WTC11 (cell line): ENCODE results near the gene CPXM2. TPM values are rescaled to one million over a fixed set of nuclear protein-coding genes. Genes with fewer than 3 reads are reported as not detected.

Experiments used
- ATAC-seq: fragments of 200-7000 bp; cut with Tn5 transposase; 2 replicates; pipeline ENCODE4 v1.10.0; 2021; ENCODE audit warnings: mild to moderate bottlenecking, moderate library complexity
- CTCF ChIA-PET: fragments of 300-600 bp; sonication (Branson Sonifier 250); formaldehyde crosslinking; loops from one replicate; lab custom pipeline; 2021; ENCODE audit warnings: antibody characterized with exemption; lab: Charles Lee
- POLR2A ChIA-PET: fragments of 350-600 bp; sonication (Branson Sonifier 250); formaldehyde crosslinking; loops from one replicate; lab custom pipeline; 2021; ENCODE audit warnings: antibody characterized with exemption; lab: Charles Lee
- DNase-seq: peaks from one replicate; pipeline ENCODE4 v3.0.0; 2021; ENCODE audit warnings: low spot score
- H3K27ac Mint-ChIP-seq: 2 replicates; pipeline ENCODE4 v1.8.0; 2021; ENCODE audit warnings: mixed read lengths
- H3K27me3 Mint-ChIP-seq: 2 replicates; pipeline ENCODE4 v1.8.0; 2021; ENCODE audit warnings: low read depth, mild to moderate bottlenecking, moderate library complexity, mixed read lengths
- H3K36me3 Mint-ChIP-seq: 2 replicates; pipeline ENCODE4 v1.8.0; 2021; ENCODE audit warnings: mixed read lengths
- H3K4me1 Mint-ChIP-seq: 2 replicates; pipeline ENCODE4 v1.8.0; 2022; ENCODE audit warnings: mixed read lengths
- H3K4me3 Mint-ChIP-seq: 2 replicates; pipeline ENCODE4 v1.8.0; 2021; ENCODE audit warnings: mild to moderate bottlenecking, moderate library complexity, mixed read lengths
- H3K9me3 Mint-ChIP-seq: 2 replicates; pipeline ENCODE4 v1.8.0; 2021; ENCODE audit warnings: mixed read lengths
- ARID4B ChIP-seq: sonication (generic); formaldehyde crosslinking; IDR thresholded peaks from 2 replicates; pipeline ENCODE4 v1.8.0; 2023; ENCODE audit warnings: missing genetic modification reagents, mild to moderate bottlenecking, borderline replicate concordance
- ATF1 ChIP-seq: sonication (generic); formaldehyde crosslinking; IDR thresholded peaks from 2 replicates; pipeline ENCODE4 v1.8.1; 2023; ENCODE audit warnings: mild to moderate bottlenecking, moderate library complexity, missing genetic modification reagents
- CREM ChIP-seq: sonication (generic); formaldehyde crosslinking; IDR thresholded peaks from 2 replicates; pipeline ENCODE4 v1.8.1; 2022; ENCODE audit warnings: mild to moderate bottlenecking, missing genetic modification reagents, moderate library complexity
- CTCF ChIP-seq: fragments of 200-600 bp; IDR thresholded peaks from 2 replicates; pipeline ENCODE4 v1.8.0; 2022; ENCODE audit warnings: antibody characterized with exemption
- GRHL2 ChIP-seq: fragments of 250-450 bp; sonication (Bioruptor Pico); IDR thresholded peaks from 2 replicates; pipeline ENCODE4 v1.8.0; 2022; ENCODE audit warnings: mild to moderate bottlenecking, moderate library complexity; ENCODE audit not compliant: insufficient replicate concordance, severe bottlenecking
- HMGXB4 ChIP-seq: sonication (generic); formaldehyde crosslinking; IDR thresholded peaks from 2 replicates; pipeline ENCODE4 v1.8.1; 2023; ENCODE audit warnings: mild to moderate bottlenecking, moderate library complexity, missing genetic modification reagents
- NR2C2 ChIP-seq: sonication (generic); formaldehyde crosslinking; IDR thresholded peaks from 2 replicates; pipeline ENCODE4 v1.8.0; 2022; ENCODE audit warnings: mild to moderate bottlenecking, missing genetic modification reagents
- SOX15 ChIP-seq: fragments of 250-450 bp; sonication (Bioruptor Pico); IDR thresholded peaks from 2 replicates; pipeline ENCODE4 v1.9.0; 2021; ENCODE audit warnings: mild to moderate bottlenecking
- TCF7 ChIP-seq: sonication (generic); formaldehyde crosslinking; IDR thresholded peaks from 2 replicates; pipeline ENCODE4 v1.8.0; 2022; ENCODE audit warnings: mild to moderate bottlenecking, low read depth, missing genetic modification reagents, moderate library complexity
- TEAD4 ChIP-seq: sonication (generic); formaldehyde crosslinking; IDR thresholded peaks from 2 replicates; pipeline ENCODE4 v1.8.0; 2022; ENCODE audit warnings: mild to moderate bottlenecking, missing genetic modification reagents
- ZNF317 ChIP-seq: sonication (generic); formaldehyde crosslinking; IDR thresholded peaks from 2 replicates; pipeline ENCODE4 v1.8.1; 2023; ENCODE audit warnings: low read depth, mild to moderate bottlenecking, moderate library complexity, missing genetic modification reagents, borderline replicate concordance
- ZNF396 ChIP-seq: fragments of 250-450 bp; sonication (Bioruptor Pico); IDR thresholded peaks from 2 replicates; pipeline ENCODE4 v1.8.0; 2021; ENCODE audit warnings: mild to moderate bottlenecking, moderate library complexity, borderline replicate concordance
- ZNF425 ChIP-seq: fragments of 250-450 bp; sonication (Bioruptor Pico); conservative IDR thresholded peaks from 2 replicates; pipeline ENCODE4 v1.9.0; 2021; ENCODE audit warnings: mild to moderate bottlenecking
- ZNF532 ChIP-seq: fragments of 250-450 bp; sonication (Bioruptor Pico); IDR thresholded peaks from 2 replicates; pipeline ENCODE4 v1.9.0; 2021; ENCODE audit warnings: mild to moderate bottlenecking, borderline replicate concordance
- total RNA-seq: library from RNA; stranded (reverse); gene quantifications from 3 replicates; pipeline ENCODE4 v1.2.3, GENCODE V29; 2021
- TF ChIP-seq, protein P1 (sequence below): sonication (generic); formaldehyde crosslinking; IDR thresholded peaks from 2 replicates; pipeline ENCODE4 v1.8.1; 2022; ENCODE audit warnings: missing genetic modification reagents, borderline replicate concordance

CPXM2 gene
- total RNA-seq, 1 experiment from 2014 or later, result 3.4 TPM

- no peak for TF ChIP-seq ZNF532 (CRISPR knock-in tag)
- no peak for TF ChIP-seq HMGXB4 (CRISPR knock-in tag)
- TF ChIP-seq GRHL2 (CRISPR knock-in tag), result no peak
- no peak for TF ChIP-seq TCF7 (CRISPR knock-in tag)
- no peak for TF ChIP-seq ARID4B (CRISPR knock-in tag)
- TF ChIP-seq ZNF425 (CRISPR knock-in tag), result no peak
- no peak for TF ChIP-seq ATF1
- TF ChIP-seq, protein P1, sequence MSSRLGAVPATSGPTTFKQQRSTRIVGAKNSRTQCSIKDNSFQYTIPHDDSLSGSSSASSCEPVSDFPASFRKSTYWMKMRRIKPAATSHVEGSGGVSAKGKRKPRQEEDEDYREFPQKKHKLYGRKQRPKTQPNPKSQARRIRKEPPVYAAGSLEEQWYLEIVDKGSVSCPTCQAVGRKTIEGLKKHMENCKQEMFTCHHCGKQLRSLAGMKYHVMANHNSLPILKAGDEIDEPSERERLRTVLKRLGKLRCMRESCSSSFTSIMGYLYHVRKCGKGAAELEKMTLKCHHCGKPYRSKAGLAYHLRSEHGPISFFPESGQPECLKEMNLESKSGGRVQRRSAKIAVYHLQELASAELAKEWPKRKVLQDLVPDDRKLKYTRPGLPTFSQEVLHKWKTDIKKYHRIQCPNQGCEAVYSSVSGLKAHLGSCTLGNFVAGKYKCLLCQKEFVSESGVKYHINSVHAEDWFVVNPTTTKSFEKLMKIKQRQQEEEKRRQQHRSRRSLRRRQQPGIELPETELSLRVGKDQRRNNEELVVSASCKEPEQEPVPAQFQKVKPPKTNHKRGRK, result no peak
- TF ChIP-seq, all 79 proteins: peak for 0
Measured at GRCh38 chr10:123934846-123935245, 43.2 kb upstream of the CPXM2 start (continued).

DNA sequence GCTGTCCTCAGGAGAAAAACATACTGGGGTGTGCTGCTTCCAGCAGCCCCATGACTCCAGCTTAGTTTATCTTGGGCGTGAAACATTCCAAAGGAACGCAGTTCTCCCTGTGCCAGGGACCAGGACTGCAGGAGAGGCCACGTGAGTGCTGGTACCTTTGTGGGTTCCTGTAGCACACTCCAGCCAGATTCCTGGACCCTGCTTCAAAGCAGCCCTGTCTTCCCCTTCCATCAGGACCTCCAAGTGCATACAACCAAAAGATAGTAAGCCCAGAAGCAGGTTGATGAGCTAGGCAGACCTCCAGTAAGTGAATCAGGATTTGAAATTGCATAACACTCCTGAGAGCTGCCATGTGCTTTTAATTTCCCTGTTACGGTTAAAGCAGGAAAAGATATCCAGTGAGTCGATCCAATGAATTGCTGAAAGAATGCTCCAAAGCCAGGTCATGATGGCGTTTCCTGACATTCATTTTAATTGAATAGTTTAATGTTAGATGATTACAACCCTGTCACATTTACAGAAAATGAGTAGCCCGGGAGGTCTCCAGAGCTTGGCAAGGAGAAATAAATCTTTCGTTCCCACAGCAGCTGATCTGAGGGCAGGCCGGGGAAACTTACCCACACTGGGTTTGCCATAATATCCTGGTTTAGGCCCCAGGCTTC, 38.9 kb upstream of the CPXM2 start:
- CTCF ChIA-PET, result no interaction called here
- no peak overlapping the region for H3K4me3 Mint-ChIP-seq
- peaks cover 24% of the 10 kb centered on the region for H3K36me3 Mint-ChIP-seq
- POLR2A ChIA-PET, result no interaction called here
- DNase-seq (no peak), ATAC-seq (no peak)
- no peak overlapping the region for H3K27ac Mint-ChIP-seq
- H3K4me1 Mint-ChIP-seq, result 0 out of 2 replicates have a peak, but pooled peaks cover 4% of the 10 kb centered on the region
- peaks cover 13% of the 10 kb centered on the region for H3K27me3 Mint-ChIP-seq
- H3K9me3 Mint-ChIP-seq, result peaks cover 63% of the 10 kb centered on the region
- TF ChIP-seq ZNF396 (CRISPR knock-in tag) (no peak), CREM (no peak), SOX15 (CRISPR knock-in tag) (no peak), TEAD4 (CRISPR knock-in tag) (no peak), ZNF317 (CRISPR knock-in tag) (no peak), HMGXB4 (CRISPR knock-in tag) (no peak), CTCF (no peak), NR2C2 (CRISPR knock-in tag) (no peak)
